Spleen (tissue), 11 donors: Measurements from ENCODE around the gene CCDC148. TPM values are rescaled to one million over a fixed set of nuclear protein-coding genes. Genes with fewer than 3 reads are reported as not detected.
"Not testable (repeated sequence)": the region's sequence is repeated elsewhere in the genome, so short reads cannot be mapped to it uniquely, and the experiment has no call there.

Experiments
- DNase-seq: peaks from one replicate; pipeline ENCODE4 v3.0.0-alpha.2; 2020
- H3K27ac ChIP-seq, 8 donors: fragments of 200-600 bp; sonication (generic) in 7 of 8; 1 replicate in 4 of 8; 2 replicates in 4 of 8; pipeline versions ENCODE4 v1.5.0 to v1.8.0; 2016 to 2021; ENCODE audit warnings: inconsistent platforms in 4 of 8, mild to moderate bottlenecking in 4 of 8, moderate library complexity in 1 of 8
- H3K27me3 ChIP-seq, 7 donors: fragments of 200-600 bp; sonication (generic) in 6 of 7; replicated peaks in 1 of 7; 1 replicate in 4 of 7; 2 replicates in 3 of 7; pipeline versions ENCODE4 v1.5.0 to v1.8.0; 2016 to 2021; ENCODE audit warnings: inconsistent platforms in 3 of 7, mild to moderate bottlenecking in 1 of 7
- H3K36me3 ChIP-seq, 6 donors: fragments of 200-600 bp; sonication (generic) in 5 of 6; 1 replicate in 4 of 6; 2 replicates in 2 of 6; pipeline versions ENCODE4 v1.5.0 to v1.8.0; 2016 to 2021; ENCODE audit warnings: inconsistent platforms in 2 of 6
- H3K4me1 ChIP-seq, 6 donors: fragments of 200-600 bp; sonication (generic) in 5 of 6; 1 replicate in 3 of 6; 2 replicates in 3 of 6; pipeline versions ENCODE4 v1.5.0 to v1.8.0; 2016 to 2021; ENCODE audit warnings: inconsistent platforms in 3 of 6
- H3K4me3 ChIP-seq, 8 donors: fragments of 200-600 bp; sonication (generic) in 7 of 8; 1 replicate in 4 of 8; 2 replicates in 4 of 8; pipeline versions ENCODE4 v1.5.0 to v1.8.0; 2016 to 2021; ENCODE audit warnings: inconsistent platforms in 4 of 8, mild to moderate bottlenecking in 4 of 8, moderate library complexity in 2 of 8
- H3K9me3 ChIP-seq, 8 donors: fragments of 200-600 bp; sonication (generic) in 7 of 8; 1 replicate in 4 of 8; 2 replicates in 4 of 8; pipeline versions ENCODE4 v1.5.0 to v1.8.0; 2016 to 2021; ENCODE audit warnings: inconsistent platforms in 4 of 8
- CTCF ChIP-seq, 11 experiments: fragments of 200-600 bp in 7 of 11; fragments of 450-650 bp in 4 of 11; sonication (generic) in 4 of 11; IDR thresholded peaks in 8 of 11; conservative IDR thresholded peaks in 3 of 11; 1 replicate in 7 of 11; 2 replicates in 4 of 11; pipeline versions ENCODE4 v1.4.0 to v1.8.0; 2016 to 2021; ENCODE audit warnings: antibody characterized with exemption in 11 of 11, inconsistent platforms in 4 of 11, mild to moderate bottlenecking in 1 of 11
- POLR2A ChIP-seq, 3 donors: fragments of 450-650 bp; IDR thresholded peaks; one replicate each; pipeline ENCODE4 v1.5.1; 2017; ENCODE audit warnings: antibody characterized with exemption in 3 of 3, mild to moderate bottlenecking in 1 of 3
- POLR2AphosphoS5 ChIP-seq, 3 donors: sonication (generic); formaldehyde crosslinking; IDR thresholded peaks; one replicate each; pipeline ENCODE4 v1.5.1; 2017; ENCODE audit warnings: antibody characterized with exemption in 3 of 3
- WGBS, 5 donors: extraction: QIAGEN DNeasy Blood & Tissue Kit in 3 of 5; methylation state at CpG; one replicate each; pipeline versions ENCODE4 v1.1.5 to v1.1.7; 2013 to 2018; 5-methylcytosine and 5-hydroxymethylcytosine counted together
- intact Hi-C: fragments of 100-400 bp; cut with DNase I; formaldehyde crosslinking; loops from one replicate; pipeline ENCODE4 v1.15.0; 2023; ENCODE audit warnings: low total_unique reads
- polyA plus RNA-seq, 3 donors: library from polyadenylated mRNA; stranded (reverse); fragments of 200-250 nt; gene quantifications; one replicate each; pipeline ENCODE4 v1.2.1, GENCODE V29; 2013
- total RNA-seq, 7 donors: library from RNA; depleted of rRNA in 3 of 7; stranded (reverse); fragments of >200 nt in 3 of 7; fragmentation: NEBNext Ultra II Directional in 4 of 7; extraction: Animal tissue kit (Norgen Biotek cat#: 25700) in 4 of 7; gene quantifications; one replicate each; pipeline versions ENCODE4 v1.1.0 to v1.2.1, GENCODE V29; 2016 to 2021
- donor health status: healthy with polysubstance abuse.
- donor health status: DM: no; HTN: no; CAD: no; lungs with moderate emphysema.
- donor health status: DM: no; HTN: no; CAD: no.
- donor health status: Bipolar disorder and iron deficiency.
- donor health status: healthy.
- donor health status: DM: no; HTN: no; CAD: no.
- donor health status: DM: yes; HTN: yes; CAD: no.

CCDC148 gene
- total and polyA plus RNA-seq, 10 donors, result 0.07 to 0.79 (median 0.46) TPM

GRCh38 chr2:158457826-158458616 lies 1.5 kb upstream of the CCDC148 start:
- peaks cover 0 to 5% (median 0%) of the 10 kb centered on the region in 7 donors for H3K27me3 ChIP-seq
- H3K4me3 ChIP-seq, result peak overlapping the region; percentile 59 to 97 (median 90)
- intact Hi-C loops, result no loop called here
- no peaks in the 10 kb centered on the region for H3K9me3 ChIP-seq
- TF ChIP-seq POLR2AphosphoS5 (IDR thresholded peaks at IDR 0.05), result peak; percentile 27 to 81 (median 76)
- TF ChIP-seq CTCF (IDR thresholded peaks at IDR 0.05 in 8 of 11, conservative IDR thresholded peaks at IDR 0.05 in 3 of 11), result peak in 7 of 11 experiments; percentile 21 to 52 (median 41)
- TF ChIP-seq POLR2A (IDR thresholded peaks at IDR 0.05), result no peak
- 0 to 2% (median 1%) methylated on average over 48 to 61 of the region's 61 CpGs for WGBS, 5 donors
- no peak for DNase-seq
- peak overlapping the region; percentile 73 to 92 (median 90) for H3K27ac ChIP-seq
- H3K4me1 ChIP-seq, result peaks cover 10 to 42% (median 29%) of the 10 kb centered on the region in 6 donors
- H3K36me3 ChIP-seq, result no peaks in the 10 kb centered on the region

- Histone ChIP-seq H3K4me1 (peaks cover 10 to 42% (median 29%) of the 10 kb centered on the region in 6 donors), H3K27me3 (peaks cover 0 to 5% (median 0%) of the 10 kb centered on the region in 7 donors), H3K27ac (peak overlapping the region; percentile 73 to 92 (median 90)), H3K36me3 (no peaks in the 10 kb centered on the region), H3K9me3 (no peaks in the 10 kb centered on the region), H3K4me3 (peak overlapping the region; percentile 59 to 97 (median 90))
- TF ChIP-seq POLR2A (IDR thresholded peaks at IDR 0.05) (no peak), CTCF (IDR thresholded peaks at IDR 0.05 in 8 of 11, conservative IDR thresholded peaks at IDR 0.05 in 3 of 11) (peak in 1 of 11 experiments; percentile 1)
- peak; percentile 92 for DNase-seq
- intact Hi-C loops, result no loop called here
- WGBS, 5 donors, result 0 to 1% (median 0%) methylated on average over 56 to 84 of the region's 84 CpGs
Measured at GRCh38 chr2:158457092-158457825, 706 bp upstream of the CCDC148 start.

GRCh38 chr2:158443606-158444005 lies 12.9 kb downstream of the CCDC148 start:
- H3K4me1 ChIP-seq, result no peaks in the 10 kb centered on the region
- 93 to 96% (median 94%) methylated on average over 1 of the region's 1 CpG for WGBS, 5 donors
- intact Hi-C loops, result no loop called here

GRCh38 chr2:158439062-158439461 lies 17.5 kb downstream of the CCDC148 start:
- 91 to 97% (median 94%) methylated on average over 3 to 4 of the region's 4 CpGs for WGBS, 5 donors
- H3K27ac ChIP-seq, H3K27me3 ChIP-seq, intact Hi-C loops, H3K36me3 ChIP-seq, H3K4me3 ChIP-seq, H3K4me1 ChIP-seq, DNase-seq: not testable (repeated sequence)
- H3K9me3 ChIP-seq, result peaks cover 0 to 16% (median 4%) of the 10 kb centered on the region in 8 donors

More at GRCh38 chr2:158443606-158444005, 12.9 kb downstream of the CCDC148 start:
- TF ChIP-seq POLR2AphosphoS5 (IDR thresholded peaks at IDR 0.05), result no peak
- TF ChIP-seq CTCF (IDR thresholded peaks at IDR 0.05 in 8 of 11, conservative IDR thresholded peaks at IDR 0.05 in 3 of 11), result no peak
- TF ChIP-seq POLR2A (IDR thresholded peaks at IDR 0.05), result no peak
- no peaks in the 10 kb centered on the region for H3K27me3 ChIP-seq
- no peak for DNase-seq
- no peak overlapping the region for H3K27ac ChIP-seq
- no peaks in the 10 kb centered on the region for H3K36me3 ChIP-seq
- H3K9me3 ChIP-seq, result peaks cover 0 to 15% (median 1%) of the 10 kb centered on the region in 8 donors
- H3K4me3 ChIP-seq, result no peak overlapping the region

- H3K9me3 ChIP-seq, result peaks cover 0 to 40% (median 30%) of the 10 kb centered on the region in 8 donors
- DNase-seq, H3K27ac ChIP-seq, intact Hi-C loops, H3K27me3 ChIP-seq, H3K4me3 ChIP-seq, H3K36me3 ChIP-seq, H3K4me1 ChIP-seq: not testable (repeated sequence)
- 87 to 93% (median 91%) methylated on average over 13 of the region's 13 CpGs for WGBS, 5 donors
Measured at GRCh38 chr2:158433716-158434115, 22.8 kb downstream of the CCDC148 start.
